B cell (primary cell): ENCODE measurements around the gene GPC5. TPM values are rescaled to one million over a fixed set of nuclear protein-coding genes. Genes with fewer than 3 reads are reported as not detected.
"Not testable (repeated sequence)": the region's sequence is repeated elsewhere in the genome, so short reads cannot be mapped to it uniquely, and the experiment has no call there.

Experiments
- ATAC-seq: fragments of 200-7000 bp; cut with Tn5 transposase; one replicate; pipeline ENCODE4 v1.10.0; 2021; ENCODE audit warnings: low read depth, mild to moderate bottlenecking, moderate number of reproducible peaks, moderate library complexity
- CTCF ChIA-PET: fragments of 350-600 bp; sonication (Branson Sonifier 250); formaldehyde crosslinking; loops from one replicate; lab custom pipeline; 2021; ENCODE audit warnings: antibody characterized with exemption, inconsistent platforms; lab: Charles Lee
- POLR2A ChIA-PET: fragments of 350-600 bp; sonication (Branson Sonifier 250); formaldehyde crosslinking; loops from one replicate; lab custom pipeline; 2021; ENCODE audit warnings: antibody characterized with exemption; lab: Charles Lee
- DNase-seq: peaks from one replicate; pipeline ENCODE4 v3.0.0; 2013
- H2AFZ ChIP-seq: 2 replicates; pipeline ENCODE4 v1.6.1; 2012; ENCODE audit warnings: mild to moderate bottlenecking, low read depth, low read length; ENCODE audit not compliant: insufficient read depth, poor library complexity, severe bottlenecking
- H3K27ac ChIP-seq, 2 donors: 1 replicate in 1 of 2; 2 replicates in 1 of 2; pipeline ENCODE4 v1.5.1; 2012 to 2013; ENCODE audit warnings: low read length in 2 of 2, mild to moderate bottlenecking in 2 of 2, moderate library complexity in 1 of 2
- H3K27me3 ChIP-seq, 4 experiments: fragments of 200-600 bp in 1 of 4; sonication (generic) in 1 of 4; replicated peaks in 1 of 4; 1 replicate in 2 of 4; 2 replicates in 2 of 4; pipeline versions ENCODE4 v1.6.1 to v1.7.0; 2013 to 2016; ENCODE audit warnings: low read length in 3 of 4, mild to moderate bottlenecking in 2 of 4, mixed read lengths in 1 of 4, moderate library complexity in 1 of 4; ENCODE audit not compliant: insufficient read depth in 4 of 4, control insufficient read depth in 3 of 4; ENCODE audit errors: control extremely low read depth in 1 of 4
- H3K36me3 ChIP-seq, 2 experiments: replicated peaks in 1 of 2; 1 replicate in 1 of 2; 2 replicates in 1 of 2; pipeline versions ENCODE4 v1.6.1 to v1.7.1; 2013; ENCODE audit warnings: low read length in 1 of 2; ENCODE audit not compliant: insufficient read depth in 2 of 2, control insufficient read depth in 1 of 2; ENCODE audit errors: control extremely low read depth in 1 of 2, extremely low read depth in 1 of 2
- H3K4me1 ChIP-seq, 2 donors: fragments of 200-600 bp in 1 of 2; sonication (generic) in 1 of 2; 1 replicate in 1 of 2; 2 replicates in 1 of 2; pipeline versions ENCODE4 v1.5.1 to v1.6.1; 2013 to 2017; ENCODE audit warnings: low read length in 2 of 2; ENCODE audit not compliant: control insufficient read depth in 2 of 2, insufficient read depth in 2 of 2
- H3K4me2 ChIP-seq: replicated peaks from 2 replicates; pipeline ENCODE3; 2012; ENCODE audit warnings: mild to moderate bottlenecking, low read depth, low read length; ENCODE audit not compliant: poor library complexity, severe bottlenecking
- H3K4me3 ChIP-seq, 5 experiments: fragments of 200-600 bp in 1 of 5; sonication (generic) in 1 of 5; 1 replicate in 3 of 5; 2 replicates in 2 of 5; pipeline versions ENCODE4 v1.5.1 to v1.7.0; 2011 to 2016; ENCODE audit warnings: low read length in 4 of 5, mild to moderate bottlenecking in 4 of 5, low read depth in 2 of 5, control low read depth in 1 of 5, moderate library complexity in 1 of 5; ENCODE audit not compliant: insufficient read depth in 1 of 5; ENCODE audit errors: control extremely low read depth in 1 of 5, extremely low read depth in 1 of 5
- H3K79me2 ChIP-seq: fragments of 200-600 bp; sonication (generic); one replicate; pipeline ENCODE4 v1.6.0; 2016; ENCODE audit warnings: low read length; ENCODE audit not compliant: control insufficient read depth, insufficient read depth
- H3K9ac ChIP-seq: fragments of 200-600 bp; sonication (generic); 2 replicates; pipeline ENCODE4 v1.6.1; 2017; ENCODE audit warnings: mild to moderate bottlenecking, low read length, moderate library complexity
- H3K9me3 ChIP-seq, 3 donors: one replicate each; pipeline versions ENCODE4 v1.6.1 to v1.7.1; 2013; ENCODE audit warnings: low read length in 2 of 3; ENCODE audit not compliant: control insufficient read depth in 2 of 3, insufficient read depth in 1 of 3; ENCODE audit errors: control extremely low read depth in 1 of 3
- H4K20me1 ChIP-seq: 2 replicates; pipeline ENCODE4 v1.6.0; 2012; ENCODE audit warnings: mild to moderate bottlenecking, low read length; ENCODE audit not compliant: insufficient read depth, control insufficient read depth, poor library complexity, severe bottlenecking
- H3K27ac Mint-ChIP-seq: one replicate; pipeline ENCODE4 v1.8.0; 2021; ENCODE audit warnings: mixed read lengths
- H3K27me3 Mint-ChIP-seq: one replicate; pipeline ENCODE4 v1.8.0; 2021; ENCODE audit warnings: mixed read lengths
- H3K4me1 Mint-ChIP-seq: one replicate; pipeline ENCODE4 v1.8.0; 2021; ENCODE audit warnings: mixed read lengths
- H3K4me3 Mint-ChIP-seq: one replicate; pipeline ENCODE4 v1.8.0; 2021; ENCODE audit warnings: mixed read lengths
- H3K9me3 Mint-ChIP-seq: one replicate; pipeline ENCODE4 v1.8.0; 2022; ENCODE audit warnings: mixed read lengths; ENCODE audit not compliant: insufficient read depth
- EZH2 ChIP-seq: IDR thresholded peaks from 2 replicates; pipeline ENCODE4 v1.6.1; 2012; ENCODE audit warnings: borderline replicate concordance, low read depth, mild to moderate bottlenecking, moderate library complexity, low read length; ENCODE audit not compliant: insufficient read depth, poor library complexity, severe bottlenecking
- WGBS: methylation state at CpG from one replicate; pipeline ENCODE4 v1.1.5; 2013; ENCODE audit warnings: missing lambda C conversion rate; ENCODE audit not compliant: insufficient coverage; 5-methylcytosine and 5-hydroxymethylcytosine counted together
- intact Hi-C: fragments of 100-400 bp; cut with micrococcal nuclease; formaldehyde crosslinking; loops from one replicate; pipeline ENCODE4 v1.10.0; 2022
- polyA plus RNA-seq: library from polyadenylated mRNA; depleted of rRNA; stranded (reverse); fragments of >200 nt; gene quantifications from 2 replicates; pipeline ENCODE4 v1.2.3, GENCODE V29; 2012
- total RNA-seq, 2 donors: library from RNA; stranded (reverse); fragments of 120-200 nt in 1 of 2; gene quantifications; 1 replicate in 1 of 2; 2 replicates in 1 of 2; pipeline versions ENCODE4 v1.2.3 to v1.2.4, GENCODE V29; 2013 to 2022
- TF ChIP-seq, protein P1 (sequence below): fragments of 200-600 bp; IDR thresholded peaks from one replicate; pipeline ENCODE4 v1.8.0; 2022; ENCODE audit warnings: antibody characterized with exemption, mild to moderate bottlenecking

The GPC5 gene
- total and polyA plus RNA-seq, 2 donors (not counting 1 experiment from before 2014, with no cell fraction given) = 0.15 to 0.30 TPM

- H3K27ac Mint-ChIP-seq = no peak overlapping the region
- H3K27me3 ChIP-seq = peaks cover 0 to 3% (median 0%) of the 10 kb centered on the region in 4 experiments
- POLR2A ChIA-PET = no interaction called here
- no peaks in the 10 kb centered on the region for H4K20me1 ChIP-seq
- TF ChIP-seq, protein P1, sequence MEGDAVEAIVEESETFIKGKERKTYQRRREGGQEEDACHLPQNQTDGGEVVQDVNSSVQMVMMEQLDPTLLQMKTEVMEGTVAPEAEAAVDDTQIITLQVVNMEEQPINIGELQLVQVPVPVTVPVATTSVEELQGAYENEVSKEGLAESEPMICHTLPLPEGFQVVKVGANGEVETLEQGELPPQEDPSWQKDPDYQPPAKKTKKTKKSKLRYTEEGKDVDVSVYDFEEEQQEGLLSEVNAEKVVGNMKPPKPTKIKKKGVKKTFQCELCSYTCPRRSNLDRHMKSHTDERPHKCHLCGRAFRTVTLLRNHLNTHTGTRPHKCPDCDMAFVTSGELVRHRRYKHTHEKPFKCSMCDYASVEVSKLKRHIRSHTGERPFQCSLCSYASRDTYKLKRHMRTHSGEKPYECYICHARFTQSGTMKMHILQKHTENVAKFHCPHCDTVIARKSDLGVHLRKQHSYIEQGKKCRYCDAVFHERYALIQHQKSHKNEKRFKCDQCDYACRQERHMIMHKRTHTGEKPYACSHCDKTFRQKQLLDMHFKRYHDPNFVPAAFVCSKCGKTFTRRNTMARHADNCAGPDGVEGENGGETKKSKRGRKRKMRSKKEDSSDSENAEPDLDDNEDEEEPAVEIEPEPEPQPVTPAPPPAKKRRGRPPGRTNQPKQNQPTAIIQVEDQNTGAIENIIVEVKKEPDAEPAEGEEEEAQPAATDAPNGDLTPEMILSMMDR = peak; percentile 56
- TF ChIP-seq EZH2 = no peak
- ATAC-seq = no peak
- WGBS = 100% methylated on average over 2 of the region's 5 CpGs
- H3K9me3 Mint-ChIP-seq = no peaks in the 10 kb centered on the region
- H3K4me3 ChIP-seq = no peak overlapping the region
- peak; percentile 52 for DNase-seq
- no peak overlapping the region for H3K9ac ChIP-seq
- no peaks in the 10 kb centered on the region for H3K9me3 ChIP-seq
- H3K4me1 Mint-ChIP-seq = peaks cover 9% of the 10 kb centered on the region
- peaks cover 3% of the 10 kb centered on the region for H3K27me3 Mint-ChIP-seq
- no peak overlapping the region for H3K4me3 Mint-ChIP-seq
- no peak overlapping the region for H2AFZ ChIP-seq
- H3K79me2 ChIP-seq = no peaks in the 10 kb centered on the region
- CTCF ChIA-PET = interaction anchor here (1.2 to 2.4 kb wide), 4 partner anchors 25 to 272 kb away, joined by 3 to 14 read pairs (median 9); no protein-coding TSS in a partner anchor
- H3K4me1 ChIP-seq = no peaks in the 10 kb centered on the region
- H3K27ac ChIP-seq = no peak overlapping the region
- no peaks in the 10 kb centered on the region for H3K36me3 ChIP-seq
- no peak overlapping the region for H3K4me2 ChIP-seq
- intact Hi-C loops = loop anchor here (1.0 kb wide), 2 partner anchors 93 to 272 kb away; no protein-coding TSS in a partner anchor
Observed at GRCh38 chr13:91406619-91407018, 8.2 kb downstream of the GPC5 start.

DNA sequence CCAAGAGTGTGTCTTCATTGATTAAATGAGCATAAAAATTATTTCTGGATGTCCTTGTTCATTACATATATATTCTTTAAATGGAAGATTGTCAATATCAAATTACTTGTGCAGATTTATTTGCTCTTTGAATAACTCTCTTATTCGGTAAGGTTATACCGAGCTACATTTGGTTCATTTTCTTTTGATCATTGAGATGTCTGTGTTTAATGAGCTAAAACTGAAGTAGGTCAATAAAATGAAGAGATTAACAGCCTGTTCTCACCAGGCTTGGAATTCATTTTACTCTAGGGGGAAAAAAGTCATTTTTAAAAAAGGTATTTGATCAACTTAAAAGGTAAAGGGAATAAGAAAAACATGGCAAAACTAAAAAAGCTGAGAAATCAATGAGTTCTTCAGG lies 10.6 kb downstream of the GPC5 start:
- POLR2A ChIA-PET = no interaction called here
- Histone ChIP-seq H3K36me3 (no peaks in the 10 kb centered on the region), H3K4me1 (no peaks in the 10 kb centered on the region), H3K79me2 (no peaks in the 10 kb centered on the region), H3K27ac (no peak overlapping the region), H3K9me3 (no peaks in the 10 kb centered on the region), H3K4me2 (no peak overlapping the region), H2AFZ (no peak overlapping the region), H4K20me1 (no peaks in the 10 kb centered on the region), H3K9ac (no peak overlapping the region), H3K4me3 (no peak overlapping the region), H3K27me3 (peaks cover 0 to 3% (median 0%) of the 10 kb centered on the region in 4 experiments)
- ATAC-seq = no peak
- Mint-ChIP-seq H3K4me1 (peaks cover 5% of the 10 kb centered on the region), H3K27ac (no peak overlapping the region), H3K27me3 (peaks cover 3% of the 10 kb centered on the region), H3K4me3 (no peak overlapping the region), H3K9me3 (no peaks in the 10 kb centered on the region)
- CTCF ChIA-PET = interaction anchor here (1.0 to 1.1 kb wide), 2 partner anchors 14 to 96 kb away, joined by 3 read pairs; no protein-coding TSS in a partner anchor
- 100% methylated on average over 1 of the region's 2 CpGs for WGBS
- no peak for DNase-seq
- intact Hi-C loops = no loop called here
- TF ChIP-seq, protein P1 = no peak
- no peak for TF ChIP-seq EZH2

DNA sequence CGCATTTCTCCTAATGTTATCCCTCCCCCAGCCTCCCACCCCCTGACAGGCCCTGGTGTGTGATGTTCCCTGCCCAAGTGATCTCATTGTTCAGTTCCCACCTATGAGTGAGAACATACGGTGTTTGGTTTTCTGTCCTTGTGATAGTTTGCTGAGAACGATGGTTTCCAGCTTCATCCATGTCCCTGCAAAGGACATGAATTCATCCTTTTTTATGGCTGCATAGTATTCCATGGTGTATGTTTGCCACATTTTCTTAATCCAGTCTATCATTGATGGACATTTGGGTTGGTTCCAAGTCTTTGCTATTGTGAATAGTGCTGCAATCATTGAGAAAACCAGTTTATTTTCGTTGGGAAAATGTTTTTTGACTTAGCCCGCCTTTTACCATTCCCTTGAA lies 18.2 kb downstream of the GPC5 start:
- H3K27ac Mint-ChIP-seq = not testable (repeated sequence)

More for the DNA sequence above, 18.2 kb downstream of the GPC5 start:
- H3K27me3 ChIP-seq, H2AFZ ChIP-seq, DNase-seq, H3K4me3 Mint-ChIP-seq, H3K4me1 Mint-ChIP-seq, H3K4me2 ChIP-seq, H3K9me3 Mint-ChIP-seq, H3K27ac ChIP-seq, H3K9me3 ChIP-seq, CTCF ChIA-PET, H3K4me1 ChIP-seq, POLR2A ChIA-PET, ATAC-seq, H3K79me2 ChIP-seq, H4K20me1 ChIP-seq, H3K9ac ChIP-seq, H3K4me3 ChIP-seq, H3K36me3 ChIP-seq: not testable (repeated sequence)
- H3K27me3 Mint-ChIP-seq = peaks cover 14% of the 10 kb centered on the region
- no CpG with 5 or more reads among the region's 5 CpGs for WGBS
- intact Hi-C loops = loop anchor here (10.0 kb wide), 1 partner anchor 1118 kb away; no protein-coding TSS in a partner anchor
